ENCODE data around the gene SLC19A1.

SLC19A1 gene

GRCh38 chr21:45457161-45457831 lies 84.9 kb downstream of the SLC19A1 start:
- H3K4me2 ChIP-seq (ENCODE audit: insufficient read depth, low read length) = no peak overlapping the region
- ATAC-seq (ENCODE audit: insufficient read depth, low read depth) (no peak), DNase-seq (no peak)
- H3K27ac ChIP-seq (ENCODE audit: low read length) = no peak overlapping the region
- no peaks in the 10 kb centered on the region for H3K79me2 ChIP-seq (ENCODE audit: insufficient read depth, low read length)
- H3K27me3 ChIP-seq (ENCODE audit: insufficient read depth, low read length, poor library complexity) = no peaks in the 10 kb centered on the region
- no peak overlapping the region for H2AFZ ChIP-seq (ENCODE audit: low read depth, low read length)
- no peaks in the 10 kb centered on the region for H3K9me3 ChIP-seq (ENCODE audit: insufficient read depth, low read length, severe bottlenecking)
- H3K36me3 ChIP-seq (ENCODE audit: insufficient read depth, low read length) = no peaks in the 10 kb centered on the region
- H3K4me3 ChIP-seq (ENCODE audit: low read depth in 1 of 2, low read length in 2 of 2) = no peak overlapping the region
- no peaks in the 10 kb centered on the region for H3K4me1 ChIP-seq (ENCODE audit: insufficient read depth, low read length)
- TF ChIP-seq CTCF (IDR thresholded peaks at IDR 0.05; ENCODE audit: borderline replicate concordance, extremely low read depth, low read length, poor library complexity, severe bottlenecking) (no peak), EZH2 (IDR thresholded peaks at IDR 0.05; ENCODE audit: borderline replicate concordance, low read depth, low read length, severe bottlenecking) (no peak)
- H4K20me1 ChIP-seq (ENCODE audit: insufficient read depth, low read length) = no peaks in the 10 kb centered on the region; the same call in 1 of the 2 replicates
- no peak overlapping the region for H3K9ac ChIP-seq (ENCODE audit: low read depth, low read length)

GRCh38 chr21:45456584-45457160 lies 85.6 kb downstream of the SLC19A1 start:
- no peaks in the 10 kb centered on the region for H3K27me3 ChIP-seq (ENCODE audit: insufficient read depth, low read length, poor library complexity)
- no peaks in the 10 kb centered on the region for H3K9me3 ChIP-seq (ENCODE audit: insufficient read depth, low read length, severe bottlenecking)
- TF ChIP-seq CTCF (IDR thresholded peaks at IDR 0.05; ENCODE audit: borderline replicate concordance, extremely low read depth, low read length, poor library complexity, severe bottlenecking) (no peak), EZH2 (IDR thresholded peaks at IDR 0.05; ENCODE audit: borderline replicate concordance, low read depth, low read length, severe bottlenecking) (no peak)
- no peaks in the 10 kb centered on the region for H3K36me3 ChIP-seq (ENCODE audit: insufficient read depth, low read length)
- no peaks in the 10 kb centered on the region for H3K4me1 ChIP-seq (ENCODE audit: insufficient read depth, low read length)
- H2AFZ ChIP-seq (ENCODE audit: low read depth, low read length) = no peak overlapping the region
- no peaks in the 10 kb centered on the region; the same call in 1 of the 2 replicates for H4K20me1 ChIP-seq (ENCODE audit: insufficient read depth, low read length)
- no peak overlapping the region for H3K9ac ChIP-seq (ENCODE audit: low read depth, low read length)
- no peak overlapping the region for H3K4me3 ChIP-seq (ENCODE audit: low read depth in 1 of 2, low read length in 2 of 2)
- no peak overlapping the region for H3K27ac ChIP-seq (ENCODE audit: low read length)
- H3K4me2 ChIP-seq (ENCODE audit: insufficient read depth, low read length) = no peak overlapping the region
- DNase-seq (no peak), ATAC-seq (ENCODE audit: insufficient read depth, low read depth) (no peak)
- H3K79me2 ChIP-seq (ENCODE audit: insufficient read depth, low read length) = no peaks in the 10 kb centered on the region

DNA sequence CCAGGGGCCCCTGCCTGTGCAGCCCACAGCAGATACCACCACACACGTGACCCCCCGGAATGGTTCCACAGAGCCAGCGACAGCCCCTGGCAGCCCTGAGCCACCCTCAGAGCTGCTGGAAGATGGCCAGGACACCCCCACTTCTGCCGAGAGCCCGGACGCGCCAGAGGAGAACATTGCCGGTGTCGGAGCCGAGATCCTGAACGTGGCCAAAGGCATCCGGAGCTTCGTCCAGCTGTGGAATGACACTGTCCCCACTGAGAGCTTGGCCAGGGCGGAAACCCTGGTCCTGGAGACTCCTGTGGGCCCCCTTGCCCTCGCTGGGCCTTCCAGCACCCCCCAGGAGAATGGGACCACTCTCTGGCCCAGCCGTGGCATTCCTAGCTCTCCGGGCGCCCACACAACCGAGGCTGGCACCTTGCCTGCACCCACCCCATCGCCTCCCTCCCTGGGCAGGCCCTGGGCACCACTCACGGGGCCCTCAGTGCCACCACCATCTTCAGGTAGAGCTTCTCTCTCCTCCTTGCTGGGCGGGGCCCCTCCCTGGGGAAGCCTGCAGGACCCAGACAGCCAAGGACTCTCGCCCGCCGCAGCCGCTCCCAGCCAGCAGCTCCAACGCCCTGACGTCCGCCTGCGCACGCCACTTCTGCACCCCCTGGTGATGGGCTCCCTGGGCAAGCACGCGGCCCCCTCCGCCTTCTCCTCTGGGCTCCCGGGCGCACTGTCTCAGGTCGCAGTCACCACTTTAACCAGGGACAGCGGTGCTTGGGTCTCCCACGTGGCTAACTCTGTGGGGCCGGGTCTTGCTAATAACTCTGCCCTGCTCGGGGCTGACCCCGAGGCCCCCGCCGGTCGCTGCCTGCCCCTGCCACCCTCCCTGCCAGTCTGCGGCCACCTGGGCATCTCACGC lies 86.3 kb downstream of the SLC19A1 start:
- Histone ChIP-seq H3K79me2 (ENCODE audit: insufficient read depth, low read length) (no peaks in the 10 kb centered on the region), H3K27me3 (ENCODE audit: insufficient read depth, low read length, poor library complexity) (no peaks in the 10 kb centered on the region), H3K9ac (ENCODE audit: low read depth, low read length) (no peak overlapping the region), H3K36me3 (ENCODE audit: insufficient read depth, low read length) (no peaks in the 10 kb centered on the region), H3K27ac (ENCODE audit: low read length) (no peak overlapping the region), H4K20me1 (ENCODE audit: insufficient read depth, low read length) (no peaks in the 10 kb centered on the region; the same call in 1 of the 2 replicates), H3K9me3 (ENCODE audit: insufficient read depth, low read length, severe bottlenecking) (no peaks in the 10 kb centered on the region), H3K4me1 (ENCODE audit: insufficient read depth, low read length) (no peaks in the 10 kb centered on the region), H3K4me2 (ENCODE audit: insufficient read depth, low read length) (no peak overlapping the region), H3K4me3 (ENCODE audit: low read depth in 1 of 2, low read length in 2 of 2) (no peak overlapping the region), H2AFZ (ENCODE audit: low read depth, low read length) (no peak overlapping the region)
- no peak for TF ChIP-seq EZH2 (IDR thresholded peaks at IDR 0.05; ENCODE audit: borderline replicate concordance, low read depth, low read length, severe bottlenecking)
- no peak for TF ChIP-seq CTCF (IDR thresholded peaks at IDR 0.05; ENCODE audit: borderline replicate concordance, extremely low read depth, low read length, poor library complexity, severe bottlenecking)
- no peak for ATAC-seq (ENCODE audit: insufficient read depth, low read depth)
- DNase-seq = no peak
